Right forelimb (tissue), 1 donor: Measurements from ENCODE around the gene DGKZ.

ENCODE experiments used
- DNase-seq: peaks from one replicate; pipeline ENCODE4 v3.0.0-alpha.2; 2018

The DGKZ gene

GRCh38 chr11:46404476-46405017, 57.3 kb downstream of the DGKZ start:
- no peak for DNase-seq

- DNase-seq = no peak
Measured at GRCh38 chr11:46407635-46408034, 60.4 kb downstream of the DGKZ start.

- no peak for DNase-seq
Measured at GRCh38 chr11:46408407-46408986, 61.2 kb downstream of the DGKZ start.

GRCh38 chr11:46410021-46410420, 62.8 kb downstream of the DGKZ start:
- DNase-seq = no peak

GRCh38 chr11:46413760-46414465, 66.7 kb downstream of the DGKZ start:
- no peak for DNase-seq

- no peak for DNase-seq
Measured at GRCh38 chr11:46414466-46414796, 67.2 kb downstream of the DGKZ start.

- no peak for DNase-seq
Measured at GRCh38 chr11:46414879-46415278, 67.6 kb downstream of the DGKZ start.

- DNase-seq = no peak
Measured at GRCh38 chr11:46417711-46418110, 70.4 kb downstream of the DGKZ start.

GRCh38 chr11:46418751-46419150, 71.5 kb downstream of the DGKZ start:
- DNase-seq = no peak

GRCh38 chr11:46420513-46420912, 73.2 kb downstream of the DGKZ start:
- DNase-seq = no peak

- no peak for DNase-seq
Measured at GRCh38 chr11:46421257-46421880, 74.1 kb downstream of the DGKZ start.

GRCh38 chr11:46422588-46422987, 75.3 kb downstream of the DGKZ start:
- no peak for DNase-seq

- DNase-seq = no peak
Measured at GRCh38 chr11:46426233-46426991, 79.1 kb downstream of the DGKZ start.

GRCh38 chr11:46427364-46427763, 80.1 kb downstream of the DGKZ start:
- DNase-seq = no peak

GRCh38 chr11:46429717-46430116, 82.5 kb downstream of the DGKZ start:
- DNase-seq = no peak
